IMR-90 (cell line): Measurements from ENCODE around the gene FRAS1. TPM values are rescaled to one million over a fixed set of nuclear protein-coding genes. Genes with fewer than 3 reads are reported as not detected.
A peak's percentile ranks its signal among the peaks of the same experiment; 100 is the strongest.

Source experiments
- ATAC-seq: fragments of 200-7000 bp; cut with Tn5 transposase; 2 replicates; pipeline ENCODE4 v1.9.1; 2020; ENCODE audit warnings: low read depth, mild to moderate bottlenecking, moderate library complexity
- BruUV-seq: library from RNA; stranded (reverse); fragments of 400-500 nt; replicated peaks from 2 replicates; lab custom pipeline; 2021; lab: Mats Ljungman, UMichigan
- CTCF ChIA-PET: fragments of 300-600 bp; formaldehyde crosslinking; extraction: SDS; loops from one replicate; lab custom pipeline; 2021; ENCODE audit warnings: antibody characterized with exemption; lab: Yijun Ruan, JAX
- POLR2A ChIA-PET: fragments of 300-600 bp; sonication (Branson Sonifier 250); formaldehyde crosslinking; loops from one replicate; lab custom pipeline; 2022; ENCODE audit warnings: antibody characterized with exemption; ENCODE audit not compliant: unreplicated experiment; lab: Charles Lee
- DNase-seq: peaks from one replicate; pipeline ENCODE4 v3.0.0; 2013
- H2AFZ ChIP-seq: replicated peaks from 2 replicates; pipeline ENCODE3; 2013; ENCODE audit warnings: low read length, mild to moderate bottlenecking; ENCODE audit not compliant: poor library complexity
- H2AK5ac ChIP-seq: 2 replicates; pipeline ENCODE4 v1.6.1; 2013; ENCODE audit warnings: low read depth, low read length, inconsistent platforms
- H2AK9ac ChIP-seq: replicated peaks from 2 replicates; pipeline ENCODE3; 2013; ENCODE audit warnings: mild to moderate bottlenecking, low read depth, low read length, moderate library complexity; ENCODE audit not compliant: poor library complexity
- H2BK120ac ChIP-seq: 2 replicates; pipeline ENCODE4 v1.6.1; 2013; ENCODE audit warnings: low read depth, low read length, inconsistent platforms
- H2BK15ac ChIP-seq: 3 replicates; pipeline ENCODE4 v1.6.1; 2013; ENCODE audit warnings: low read depth, low read length, inconsistent platforms
- H2BK20ac ChIP-seq: 2 replicates; pipeline ENCODE4 v1.6.1; 2013; ENCODE audit warnings: low read depth, mild to moderate bottlenecking, inconsistent platforms, low read length, moderate library complexity
- H2BK5ac ChIP-seq: 2 replicates; pipeline ENCODE4 v1.6.1; 2013; ENCODE audit warnings: mild to moderate bottlenecking, low read depth, low read length, inconsistent platforms; ENCODE audit not compliant: poor library complexity, severe bottlenecking
- H3K14ac ChIP-seq: replicated peaks from 2 replicates; pipeline ENCODE4 v1.6.1; 2013; ENCODE audit warnings: low read depth, low read length, inconsistent platforms
- H3K18ac ChIP-seq: 2 replicates; pipeline ENCODE4 v1.6.1; 2013; ENCODE audit warnings: low read depth, low read length, control low read depth
- H3K23ac ChIP-seq: 2 replicates; pipeline ENCODE4 v1.6.1; 2013; ENCODE audit warnings: low read depth, low read length, inconsistent platforms
- H3K27ac ChIP-seq: 2 replicates; pipeline ENCODE4 v1.5.1; 2013; ENCODE audit warnings: mild to moderate bottlenecking, control low read depth, low read length; ENCODE audit not compliant: insufficient read depth
- H3K27me3 ChIP-seq: 2 replicates; pipeline ENCODE4 v1.6.1; 2013; ENCODE audit warnings: low read length; ENCODE audit not compliant: control insufficient read depth, insufficient read depth
- H3K36me3 ChIP-seq: 2 replicates; pipeline ENCODE4 v1.6.1; 2013; ENCODE audit warnings: low read length, mixed read lengths; ENCODE audit not compliant: control insufficient read depth, insufficient read depth
- H3K4ac ChIP-seq: 2 replicates; pipeline ENCODE4 v1.6.1; 2013; ENCODE audit warnings: low read depth, low read length, inconsistent platforms
- H3K4me1 ChIP-seq: 2 replicates; pipeline ENCODE4 v1.6.1; 2013; ENCODE audit warnings: low read length, mixed read lengths; ENCODE audit not compliant: control insufficient read depth, insufficient read depth
- H3K4me2 ChIP-seq: 2 replicates; pipeline ENCODE4 v1.6.1; 2013; ENCODE audit warnings: low read depth, mild to moderate bottlenecking, control low read depth, low read length, moderate library complexity
- H3K4me3 ChIP-seq: 2 replicates; pipeline ENCODE4 v1.5.1; 2013; ENCODE audit warnings: low read depth, mild to moderate bottlenecking, control low read depth, low read length, moderate library complexity; ENCODE audit not compliant: insufficient read depth
- H3K56ac ChIP-seq: 2 replicates; pipeline ENCODE4 v1.6.1; 2013; ENCODE audit warnings: low read length, inconsistent platforms; ENCODE audit not compliant: insufficient read depth; ENCODE audit errors: extremely low read depth
- H3K79me1 ChIP-seq, 2 experiments: 2 replicates each; pipeline ENCODE4 v1.6.1; 2013; ENCODE audit warnings: low read length in 2 of 2, inconsistent platforms in 1 of 2, low read depth in 1 of 2
- H3K9ac ChIP-seq: 2 replicates; pipeline ENCODE4 v1.6.1; 2013; ENCODE audit warnings: low read depth, low read length, control low read depth
- H3K9me1 ChIP-seq: 2 replicates; pipeline ENCODE4 v1.6.1; 2013; ENCODE audit warnings: low read length, inconsistent platforms; ENCODE audit not compliant: insufficient read depth
- H3K9me3 ChIP-seq: 2 replicates; pipeline ENCODE4 v1.6.1; 2013; ENCODE audit warnings: low read length; ENCODE audit not compliant: control insufficient read depth, insufficient read depth
- H4K20me1 ChIP-seq: 2 replicates; pipeline ENCODE4 v1.6.1; 2013; ENCODE audit warnings: low read length, inconsistent platforms; ENCODE audit not compliant: insufficient read depth
- H4K5ac ChIP-seq: 2 replicates; pipeline ENCODE4 v1.6.1; 2013; ENCODE audit warnings: mild to moderate bottlenecking, low read depth, low read length, control low read depth
- H4K8ac ChIP-seq, 2 experiments: 2 replicates each; pipeline ENCODE4 v1.6.1; 2013; ENCODE audit warnings: low read depth in 2 of 2, low read length in 2 of 2, control low read depth in 1 of 2, inconsistent platforms in 1 of 2
- H4K91ac ChIP-seq: 2 replicates; pipeline ENCODE4 v1.6.1; 2013; ENCODE audit warnings: low read depth, low read length, inconsistent platforms; ENCODE audit not compliant: insufficient read depth
- MAFK ChIP-seq: IDR thresholded peaks from 2 replicates; pipeline ENCODE4 v1.6.1; 2012; ENCODE audit warnings: low read depth, low read length, improper control_type of control experiment
- RAD21 ChIP-seq: IDR thresholded peaks from 2 replicates; pipeline ENCODE4 v1.6.1; 2012; ENCODE audit warnings: low read length, improper control_type of control experiment
- RFX5 ChIP-seq: IDR thresholded peaks from 2 replicates; pipeline ENCODE4 v1.8.0; 2012; ENCODE audit warnings: low read depth, mild to moderate bottlenecking, low read length, moderate library complexity
- WGBS, 2 experiments: methylation state at CpG; one replicate each; pipeline versions ENCODE4 v1.1.5 to v1.1.7; 2013; ENCODE audit warnings: missing lambda C conversion rate in 2 of 2; ENCODE audit not compliant: insufficient read length in 1 of 2; ENCODE audit errors: extremely low coverage in 2 of 2; 5-methylcytosine and 5-hydroxymethylcytosine counted together
- dilution Hi-C: fragments of 300-500 bp; cut with HindIII; formaldehyde crosslinking; loops from one replicate; pipeline ENCODE4 v1.14.3; 2018; ENCODE audit warnings: low sequenced_read_pairs; ENCODE audit not compliant: unreplicated experiment
- in situ Hi-C: fragments of 300-500 bp; cut with MboI; formaldehyde crosslinking; loops from 3 replicates; pipeline ENCODE4 v1.14.3; 2019; ENCODE audit warnings: low sequenced_read_pairs, inconsistent platforms, mixed read lengths
- intact Hi-C: fragments of 100-400 bp; cut with micrococcal nuclease; formaldehyde crosslinking; loops from 2 replicates; pipeline ENCODE4 v1.10.0; 2022
- polyA plus RNA-seq, 3 experiments: library from polyadenylated mRNA; depleted of rRNA; stranded (reverse); fragments of >200 nt; gene quantifications; 2 replicates each; pipeline ENCODE4 v1.2.3, GENCODE V29; 2012; ENCODE audit warnings: low replicate concordance in 1 of 3
- total RNA-seq: library from RNA; depleted of rRNA; stranded (reverse); fragments of >200 nt; gene quantifications from 2 replicates; pipeline ENCODE4 v1.2.3, GENCODE V29; 2012

Gene FRAS1
- total and polyA plus RNA-seq, 2 of the 4 experiments (the other 2 are of a cell fraction), result under 0.01 to 0.03 TPM

DNA sequence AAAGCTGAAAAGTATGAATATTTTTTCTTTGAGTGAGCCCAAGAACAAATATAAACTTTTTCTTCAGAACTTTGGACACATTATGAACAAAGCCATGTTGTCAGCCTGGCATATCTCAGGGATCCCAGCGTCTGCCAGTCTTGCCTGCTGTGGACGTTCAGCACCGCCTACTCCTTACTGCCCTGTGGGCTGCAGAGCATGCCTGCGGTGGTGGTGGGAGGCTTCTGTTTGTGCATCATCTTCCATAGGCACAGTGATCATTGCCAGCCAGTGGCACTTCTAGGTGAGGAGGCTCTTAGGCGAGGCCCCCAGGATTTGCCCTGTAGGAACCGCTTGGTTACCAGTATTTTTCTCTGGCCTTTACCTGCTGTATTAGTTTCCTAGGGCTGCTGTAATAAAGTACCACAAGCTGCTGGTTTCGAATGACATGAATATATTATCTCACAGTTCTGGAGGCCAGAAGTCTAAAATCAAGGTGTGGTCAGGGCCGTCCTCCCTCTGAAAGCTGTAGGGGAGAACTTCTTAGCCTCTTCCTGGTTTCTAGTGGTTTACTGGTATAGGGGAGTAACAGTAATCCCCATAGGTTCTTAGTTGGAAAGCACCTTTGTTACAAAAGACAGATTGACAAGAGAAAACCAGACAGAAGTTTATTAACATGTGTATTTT is 509.8 kb downstream of the FRAS1 start (continued):
- TF ChIP-seq RFX5, result no peak

GRCh38 chr4:78567500-78568060 is 510.5 kb downstream of the FRAS1 start:
- dilution Hi-C loops, result no loop called here
- Histone ChIP-seq H3K18ac (peak overlapping the region; percentile 71; the same call in 1 of the 2 replicates), H3K23ac (peak overlapping the region; percentile 23; the same call in 1 of the 2 replicates), H4K91ac (peak overlapping the region; percentile 90), H3K27me3 (no peaks in the 10 kb centered on the region), H2AFZ (no peak overlapping the region), H4K8ac (peak overlapping the region in 1 of 2 experiments; percentile 35; a peak in 1 of 4 replicates), H2BK120ac (peak overlapping the region; percentile 51), H3K4me3 (no peak overlapping the region), H3K36me3 (no peaks in the 10 kb centered on the region), H3K4ac (peak overlapping the region; percentile 52), H3K4me2 (no peak overlapping the region), H2BK20ac (peak overlapping the region; percentile 89), H3K9me3 (no peaks in the 10 kb centered on the region), H3K9me1 (peaks cover 8% of the 10 kb centered on the region), H3K4me1 (peaks cover 15% of the 10 kb centered on the region), H2BK5ac (no peak overlapping the region), H4K20me1 (no peaks in the 10 kb centered on the region), H2AK5ac (peak overlapping the region; percentile 65), H4K5ac (no peak overlapping the region), H2BK15ac (peak overlapping the region; percentile 82; the same call in 1 of the 3 replicates), H3K9ac (no peak overlapping the region), H3K56ac (no peak overlapping the region), H3K14ac (peak overlapping the region; percentile 60), H2AK9ac (no peak overlapping the region), H3K79me1 (no peaks in the 10 kb centered on the region), H3K27ac (no peak overlapping the region)
- in situ Hi-C loops, result no loop called here
- POLR2A ChIA-PET, result no interaction called here
- DNase-seq, result no peak
- no peak for ATAC-seq
- intact Hi-C loops, result loop anchor here (5.0 kb wide), 1 partner anchor 80 kb away; no protein-coding TSS in a partner anchor
- TF ChIP-seq RAD21, result no peak
- TF ChIP-seq MAFK, result no peak
- no TSS peak for BruUV-seq
- CTCF ChIA-PET, result no interaction called here
- WGBS, 2 experiments, result no CpG with 5 or more reads among the region's 2 CpGs
